ENCODE measurements around the gene KMT2A.
"Not testable (repeated sequence)": the region's sequence is repeated elsewhere in the genome, so short reads cannot be mapped to it uniquely, and the experiment has no call there.

- TF ChIP-seq POLR2AphosphoS5, CTCF (IDR thresholded peaks at IDR 0.05): not testable (repeated sequence)
Measured at GRCh38 chr11:118571701-118572060, 135.4 kb downstream of the KMT2A start.

Data from suprapubic skin (tissue), 3 donors.